ENCODE results near the gene HUS1.
"Not testable (repeated sequence)": the region's sequence is repeated elsewhere in the genome, so short reads cannot be mapped to it uniquely, and the experiment has no call there.

Gene HUS1

GRCh38 chr7:47982610-47983009, 3.2 kb upstream of the HUS1 start:
- TF ChIP-seq SPI1 (IDR thresholded peaks at IDR 0.05; ENCODE audit: borderline replicate concordance, low read depth), result no peak
- Histone ChIP-seq H3K4me3 (replicated peaks; ENCODE audit: insufficient read depth, low read length) (no peak overlapping the region), H3K27me3 (ENCODE audit: insufficient read depth, poor library complexity, severe bottlenecking) (no peaks in the 10 kb centered on the region), H3K27ac (replicated peaks) (no peak overlapping the region)
- DNase-seq (ENCODE audit: low read depth in 1 of 2, low spot score in 1 of 2), result no peak

GRCh38 chr7:47980648-47981047, 1.2 kb upstream of the HUS1 start:
- DNase-seq (ENCODE audit: low read depth in 1 of 2, low spot score in 1 of 2); H3K27me3 ChIP-seq (ENCODE audit: insufficient read depth, poor library complexity, severe bottlenecking); H3K27ac ChIP-seq (replicated peaks); H3K4me3 ChIP-seq (replicated peaks; ENCODE audit: insufficient read depth, low read length): not testable (repeated sequence)

- Histone ChIP-seq H3K4me3 (replicated peaks; ENCODE audit: insufficient read depth, low read length) (peak overlapping the region; percentile 80), H3K27ac (replicated peaks) (peak overlapping the region; percentile 89)
- TF ChIP-seq POLR2AphosphoS5 (IDR thresholded peaks at IDR 0.05; ENCODE audit: low read depth) (no peak), SPI1 (IDR thresholded peaks at IDR 0.05; ENCODE audit: borderline replicate concordance, low read depth) (no peak), REST (IDR thresholded peaks at IDR 0.05; ENCODE audit: insufficient replicate concordance, low read depth) (no peak), GABPA (IDR thresholded peaks at IDR 0.05; ENCODE audit: low read depth) (no peak)
- TF ChIP-seq, protein P1, sequence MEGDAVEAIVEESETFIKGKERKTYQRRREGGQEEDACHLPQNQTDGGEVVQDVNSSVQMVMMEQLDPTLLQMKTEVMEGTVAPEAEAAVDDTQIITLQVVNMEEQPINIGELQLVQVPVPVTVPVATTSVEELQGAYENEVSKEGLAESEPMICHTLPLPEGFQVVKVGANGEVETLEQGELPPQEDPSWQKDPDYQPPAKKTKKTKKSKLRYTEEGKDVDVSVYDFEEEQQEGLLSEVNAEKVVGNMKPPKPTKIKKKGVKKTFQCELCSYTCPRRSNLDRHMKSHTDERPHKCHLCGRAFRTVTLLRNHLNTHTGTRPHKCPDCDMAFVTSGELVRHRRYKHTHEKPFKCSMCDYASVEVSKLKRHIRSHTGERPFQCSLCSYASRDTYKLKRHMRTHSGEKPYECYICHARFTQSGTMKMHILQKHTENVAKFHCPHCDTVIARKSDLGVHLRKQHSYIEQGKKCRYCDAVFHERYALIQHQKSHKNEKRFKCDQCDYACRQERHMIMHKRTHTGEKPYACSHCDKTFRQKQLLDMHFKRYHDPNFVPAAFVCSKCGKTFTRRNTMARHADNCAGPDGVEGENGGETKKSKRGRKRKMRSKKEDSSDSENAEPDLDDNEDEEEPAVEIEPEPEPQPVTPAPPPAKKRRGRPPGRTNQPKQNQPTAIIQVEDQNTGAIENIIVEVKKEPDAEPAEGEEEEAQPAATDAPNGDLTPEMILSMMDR (IDR thresholded peaks at IDR 0.05; ENCODE audit: insufficient read depth, low read length), result no peak
Measured at GRCh38 chr7:47979832-47980181, 392 bp upstream of the HUS1 start.

DNA sequence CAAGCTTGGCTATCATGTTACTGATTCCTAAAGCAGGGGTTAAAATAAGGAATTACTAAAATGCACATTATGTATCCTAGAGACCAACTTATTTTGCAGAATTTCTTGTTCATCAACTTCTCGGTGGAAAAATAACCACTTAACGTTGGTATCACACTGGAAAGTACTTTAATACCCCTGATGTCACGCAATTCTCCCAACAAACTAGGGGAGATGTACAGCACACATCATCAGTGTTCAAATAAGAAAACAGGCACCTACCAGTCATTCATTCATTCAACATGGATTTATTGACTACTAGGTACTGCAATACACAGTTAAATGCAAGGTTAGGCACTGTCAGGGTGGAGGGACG, 648 bp downstream of the HUS1 start:
- no peak for DNase-seq (ENCODE audit: low read depth in 1 of 2, low spot score in 1 of 2)
- H3K27me3 ChIP-seq (ENCODE audit: insufficient read depth, poor library complexity, severe bottlenecking), result no peaks in the 10 kb centered on the region
- TF ChIP-seq SPI1 (IDR thresholded peaks at IDR 0.05; ENCODE audit: borderline replicate concordance, low read depth) (no peak), POLR2AphosphoS5 (IDR thresholded peaks at IDR 0.05; ENCODE audit: low read depth) (no peak), GABPA (IDR thresholded peaks at IDR 0.05; ENCODE audit: low read depth) (no peak), REST (IDR thresholded peaks at IDR 0.05; ENCODE audit: insufficient replicate concordance, low read depth) (no peak)
- TF ChIP-seq, protein P1 (IDR thresholded peaks at IDR 0.05; ENCODE audit: insufficient read depth, low read length), result no peak
- peak overlapping the region; percentile 89 for H3K27ac ChIP-seq (replicated peaks)
- peak overlapping the region; percentile 80 for H3K4me3 ChIP-seq (replicated peaks; ENCODE audit: insufficient read depth, low read length)

More at GRCh38 chr7:47979832-47980181, 392 bp upstream of the HUS1 start:
- H3K27me3 ChIP-seq (ENCODE audit: insufficient read depth, poor library complexity, severe bottlenecking), result no peaks in the 10 kb centered on the region
- DNase-seq (ENCODE audit: low read depth in 1 of 2, low spot score in 1 of 2), result no peak

DNA sequence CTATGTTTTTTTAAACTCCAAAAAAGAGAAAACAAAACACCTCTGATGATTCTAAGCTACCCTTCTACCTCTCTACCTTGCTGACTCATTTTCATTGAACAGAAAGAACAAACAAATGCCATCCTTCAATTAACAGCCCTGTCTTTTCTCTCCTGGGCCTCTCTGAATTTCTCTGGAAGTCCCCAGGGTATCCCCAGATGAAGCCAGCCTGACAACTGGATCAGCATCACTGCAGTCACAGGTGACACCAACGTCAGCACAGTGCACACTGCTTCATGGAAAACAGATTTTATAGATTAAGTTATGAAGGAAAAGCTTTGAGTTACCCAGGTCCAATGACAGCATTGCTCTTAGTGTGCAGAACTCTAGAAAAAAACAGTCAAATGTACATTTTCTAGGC, 5.7 kb downstream of the HUS1 start:
- no peak for DNase-seq (ENCODE audit: low read depth in 1 of 2, low spot score in 1 of 2)
- no peak overlapping the region for H3K27ac ChIP-seq (replicated peaks)
- no peak overlapping the region for H3K4me3 ChIP-seq (replicated peaks; ENCODE audit: insufficient read depth, low read length)
- TF ChIP-seq, protein P1 (IDR thresholded peaks at IDR 0.05; ENCODE audit: insufficient read depth, low read length), result no peak
- TF ChIP-seq SPI1 (IDR thresholded peaks at IDR 0.05; ENCODE audit: borderline replicate concordance, low read depth), result no peak
- TF ChIP-seq GABPA (IDR thresholded peaks at IDR 0.05; ENCODE audit: low read depth), result no peak
- H3K27me3 ChIP-seq (ENCODE audit: insufficient read depth, poor library complexity, severe bottlenecking), result no peaks in the 10 kb centered on the region

Measured in HL-60 (cell line).